ENCODE measurements around the gene PRKCSH. TPM values are rescaled to one million over a fixed set of nuclear protein-coding genes. Genes with fewer than 3 reads are reported as not detected.

PRKCSH gene
- total RNA-seq, 1 donor from 2014 or later = 403 TPM

DNA sequence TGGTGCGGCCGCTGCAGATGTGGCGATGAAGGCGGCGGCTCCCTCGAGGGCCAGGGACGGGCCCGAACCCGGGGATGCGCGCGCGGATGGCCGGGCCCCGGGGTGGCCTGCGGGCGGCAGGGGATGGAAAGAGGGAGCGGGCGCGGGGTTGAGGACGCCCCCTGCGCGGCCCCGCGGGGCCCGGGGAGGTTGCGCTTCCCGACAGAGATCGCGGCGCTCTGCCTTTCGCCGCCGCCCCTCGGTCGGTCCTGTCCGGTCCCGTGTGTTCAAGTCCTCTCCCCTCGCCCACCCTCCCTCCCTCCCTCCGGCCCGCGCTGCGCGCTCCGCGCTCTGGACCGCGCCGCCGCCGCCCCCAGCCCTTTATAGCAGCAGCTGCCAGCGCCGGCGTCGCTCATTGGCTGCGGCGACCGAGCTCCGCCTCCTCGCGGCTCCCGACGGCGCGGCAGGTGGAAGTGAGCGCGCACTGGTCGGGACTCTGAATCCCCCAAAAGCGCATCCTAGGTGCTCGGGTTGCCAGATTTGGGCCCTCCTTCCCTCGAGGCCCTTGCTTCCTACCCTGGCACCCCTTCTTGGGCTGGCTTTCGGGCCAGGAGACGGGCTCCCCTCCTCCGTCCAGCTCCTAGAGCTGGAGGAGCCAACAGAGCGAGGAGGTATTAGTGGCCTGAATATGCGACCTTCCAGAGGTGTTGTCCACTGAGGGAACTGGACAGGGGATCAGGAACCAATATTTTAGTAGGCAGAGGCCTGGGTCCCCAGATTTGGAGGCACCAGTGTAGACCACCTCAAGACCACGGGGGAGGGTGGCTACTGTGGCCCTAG is 45.5 kb downstream of the PRKCSH start, which contains the start of gene ELAVL3:
Gene ELAVL3 (minus strand): TSS at position 332 of the 819 bp plus-strand sequence. CDS start 438 bp downstream, outside the sequence.
- peaks cover 4% of the 10 kb centered on the region for H3K4me1 Mint-ChIP-seq (ENCODE audit: unreplicated experiment)
- no peak within 1 kb of the TSS for H3K27ac Mint-ChIP-seq
- peaks cover 4% of the 10 kb centered on the region for H3K36me3 Mint-ChIP-seq
- peak; percentile 24 for TF ChIP-seq CTCF (conservative IDR thresholded peaks at IDR 0.05)
- no peak for DNase-seq (ENCODE audit: extremely low spot score, unreplicated experiment)
- no peaks in the 10 kb centered on the region for H3K9me3 Mint-ChIP-seq
- H3K27me3 Mint-ChIP-seq = peaks cover 55% of the 10 kb centered on the region
- H3K4me3 Mint-ChIP-seq = peak within 1 kb of the TSS; percentile 71

- TF ChIP-seq CTCF (conservative IDR thresholded peaks at IDR 0.05) = no peak
- peaks cover 51% of the 10 kb centered on the region for H3K27me3 Mint-ChIP-seq
Observed at GRCh38 chr19:11481534-11482383, 46.3 kb downstream of the PRKCSH start.

DNA sequence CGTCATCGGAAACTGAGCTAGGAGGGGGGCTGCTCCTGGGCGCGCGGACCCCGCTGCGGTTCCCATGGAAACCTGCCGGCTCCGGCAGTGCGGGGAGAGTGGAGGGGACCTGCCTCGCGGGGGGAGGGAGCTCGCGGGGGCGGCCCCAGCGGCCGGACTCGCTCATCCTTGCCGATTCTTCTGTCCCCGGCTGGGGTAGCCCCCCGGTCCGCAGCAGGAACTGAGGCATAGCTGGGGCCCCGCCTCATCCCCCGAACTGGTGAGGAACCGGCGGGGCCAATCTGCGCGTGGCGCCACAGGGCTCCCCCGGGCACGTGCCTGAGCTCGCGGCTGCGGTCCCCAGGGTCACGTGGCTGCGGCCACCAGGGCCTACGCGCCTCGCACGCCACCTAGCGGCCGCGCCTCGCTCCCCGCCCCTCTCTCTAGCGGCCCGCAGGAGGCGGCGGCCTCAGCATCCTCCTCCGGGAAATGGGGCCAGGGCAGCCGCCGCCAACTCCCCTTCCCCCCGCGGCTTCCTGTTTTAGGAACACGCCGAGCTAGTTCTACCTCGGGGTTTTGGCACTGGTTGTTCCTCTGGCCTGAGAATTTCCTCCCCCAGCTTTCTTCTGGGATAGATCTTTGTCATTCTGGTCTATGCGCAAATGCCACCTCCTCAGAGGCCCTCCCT is 47.1 kb downstream of the PRKCSH start:
- Mint-ChIP-seq H3K9me3 (no peaks in the 10 kb centered on the region), H3K27me3 (peaks cover 44% of the 10 kb centered on the region), H3K4me3 (peak overlapping the region; percentile 67), H3K36me3 (peaks cover 4% of the 10 kb centered on the region), H3K27ac (no peak overlapping the region), H3K4me1 (ENCODE audit: unreplicated experiment) (peaks cover 4% of the 10 kb centered on the region)
- DNase-seq (ENCODE audit: extremely low spot score, unreplicated experiment) = peak; percentile 86
- peak; percentile 93 for TF ChIP-seq CTCF (conservative IDR thresholded peaks at IDR 0.05)

More at GRCh38 chr19:11481534-11482383, 46.3 kb downstream of the PRKCSH start:
- peaks cover 4% of the 10 kb centered on the region for H3K36me3 Mint-ChIP-seq
- DNase-seq (ENCODE audit: extremely low spot score, unreplicated experiment) = no peak
- peak overlapping the region; percentile 71 for H3K4me3 Mint-ChIP-seq
- no peak overlapping the region for H3K27ac Mint-ChIP-seq
- no peaks in the 10 kb centered on the region for H3K9me3 Mint-ChIP-seq
- H3K4me1 Mint-ChIP-seq (ENCODE audit: unreplicated experiment) = peaks cover 4% of the 10 kb centered on the region

- Mint-ChIP-seq H3K4me1 (ENCODE audit: unreplicated experiment) (peaks cover 4% of the 10 kb centered on the region), H3K27ac (no peak overlapping the region), H3K9me3 (no peaks in the 10 kb centered on the region), H3K27me3 (peaks cover 34% of the 10 kb centered on the region), H3K36me3 (peaks cover 4% of the 10 kb centered on the region), H3K4me3 (no peak overlapping the region)
- TF ChIP-seq CTCF (conservative IDR thresholded peaks at IDR 0.05) = no peak
- DNase-seq (ENCODE audit: extremely low spot score, unreplicated experiment) = no peak
Observed at GRCh38 chr19:11483366-11484111, 48.1 kb downstream of the PRKCSH start.
